ENCODE results near the gene CELSR1.
"Not testable (repeated sequence)": the region's sequence is repeated elsewhere in the genome, so short reads cannot be mapped to it uniquely, and the experiment has no call there.

The CELSR1 gene

GRCh38 chr22:46517255-46517761 is 20.1 kb downstream of the CELSR1 start:
- Mint-ChIP-seq H3K27ac (no peak overlapping the region), H3K27me3 (no peaks in the 10 kb centered on the region), H3K4me1 (ENCODE audit: low read depth) (no peaks in the 10 kb centered on the region), H3K36me3 (ENCODE audit: low read depth) (no peaks in the 10 kb centered on the region), H3K4me3 (no peak overlapping the region), H3K9me3 (no peaks in the 10 kb centered on the region)

DNA sequence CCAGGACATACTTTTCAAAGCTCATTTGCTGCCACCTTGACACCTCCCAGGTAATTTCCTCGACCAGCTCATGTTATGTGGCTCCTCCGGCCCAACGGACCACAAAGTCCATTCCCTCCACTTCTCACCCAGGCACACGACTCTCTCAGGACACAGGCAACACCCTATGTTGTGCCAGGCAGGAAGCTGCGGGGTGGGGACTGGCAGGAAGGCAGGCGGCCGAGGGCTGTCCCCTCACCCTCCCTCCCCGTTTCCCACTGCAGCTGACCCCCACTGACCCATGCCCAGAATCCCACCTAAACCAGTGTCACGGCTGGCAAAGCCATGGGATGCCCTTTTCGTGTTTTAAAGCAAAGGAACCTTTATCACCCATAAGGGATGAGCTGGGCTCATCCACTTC is 20.8 kb downstream of the CELSR1 start:
- no peaks in the 10 kb centered on the region for H3K27me3 Mint-ChIP-seq

DNA sequence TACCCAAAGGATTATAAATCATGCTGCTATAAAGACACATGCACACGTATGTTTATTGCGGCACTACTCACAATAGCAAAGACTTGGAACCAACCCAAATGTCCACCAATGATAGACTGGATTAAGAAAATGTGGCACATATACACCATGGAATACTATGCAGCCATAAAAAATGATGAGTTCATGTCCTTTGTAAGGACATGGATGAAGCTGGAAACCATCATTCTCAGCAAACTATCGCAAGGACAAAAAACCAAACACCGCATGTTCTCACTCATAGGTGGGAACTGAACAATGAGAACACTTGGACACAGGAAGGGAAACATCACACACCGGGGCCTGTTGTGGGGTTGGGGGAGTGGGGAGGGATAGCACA is 21.3 kb downstream of the CELSR1 start:
- not testable (repeated sequence) for H3K4me1 Mint-ChIP-seq (ENCODE audit: low read depth); H3K36me3 Mint-ChIP-seq (ENCODE audit: low read depth); H3K27ac Mint-ChIP-seq; H3K9me3 Mint-ChIP-seq; H3K4me3 Mint-ChIP-seq; H3K27me3 Mint-ChIP-seq

More for the DNA sequence above, 20.8 kb downstream of the CELSR1 start:
- H3K9me3 Mint-ChIP-seq: no peaks in the 10 kb centered on the region
- H3K36me3 Mint-ChIP-seq (ENCODE audit: low read depth): no peaks in the 10 kb centered on the region
- no peak overlapping the region for H3K27ac Mint-ChIP-seq
- no peak overlapping the region for H3K4me3 Mint-ChIP-seq
- no peaks in the 10 kb centered on the region for H3K4me1 Mint-ChIP-seq (ENCODE audit: low read depth)

DNA sequence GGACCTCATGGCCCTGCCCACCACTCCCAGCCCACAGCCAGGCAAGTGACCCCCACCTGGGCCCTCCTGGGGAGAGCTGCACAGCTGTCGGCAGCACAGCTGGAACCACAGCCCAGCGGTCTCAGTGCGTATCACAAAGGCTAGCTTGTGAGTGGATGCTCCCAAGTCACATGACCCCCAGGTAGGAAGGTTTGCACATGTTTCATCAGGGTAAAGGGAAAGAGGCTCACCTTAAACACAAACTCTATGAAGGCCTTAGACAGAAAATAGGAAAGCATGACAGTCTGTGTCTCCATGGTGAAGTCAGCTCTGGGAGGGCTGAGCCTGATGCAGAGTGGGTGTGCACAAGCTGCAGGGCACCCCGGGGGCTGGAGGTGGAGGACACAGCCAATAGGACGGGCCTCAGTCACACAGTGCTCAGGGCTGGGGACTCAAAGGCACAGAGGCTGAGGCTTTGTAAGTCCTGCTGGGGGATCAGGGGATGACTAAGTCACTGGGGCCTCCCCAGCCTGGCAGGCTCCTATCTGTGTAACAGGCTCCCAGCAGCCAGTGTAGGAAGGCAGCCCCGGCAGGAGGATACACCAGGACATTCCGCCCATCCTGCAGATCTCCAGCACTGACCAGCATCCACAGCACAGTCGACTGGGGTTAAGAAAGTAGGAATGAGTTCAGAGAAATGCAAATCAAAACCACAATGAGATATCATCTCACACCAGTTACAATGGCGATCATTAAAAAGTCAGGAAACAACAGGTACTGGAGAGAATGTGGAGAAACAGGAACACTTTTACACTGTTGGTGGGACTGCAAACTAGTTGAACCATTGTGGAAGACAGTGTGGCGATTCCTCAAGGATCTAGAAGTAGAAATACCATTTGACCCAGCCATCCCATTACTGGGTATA is 22.0 kb downstream of the CELSR1 start:
- Mint-ChIP-seq H3K27ac (no peak overlapping the region), H3K4me1 (ENCODE audit: low read depth) (no peaks in the 10 kb centered on the region), H3K4me3 (no peak overlapping the region), H3K27me3 (no peaks in the 10 kb centered on the region), H3K9me3 (no peaks in the 10 kb centered on the region), H3K36me3 (ENCODE audit: low read depth) (no peaks in the 10 kb centered on the region)

DNA sequence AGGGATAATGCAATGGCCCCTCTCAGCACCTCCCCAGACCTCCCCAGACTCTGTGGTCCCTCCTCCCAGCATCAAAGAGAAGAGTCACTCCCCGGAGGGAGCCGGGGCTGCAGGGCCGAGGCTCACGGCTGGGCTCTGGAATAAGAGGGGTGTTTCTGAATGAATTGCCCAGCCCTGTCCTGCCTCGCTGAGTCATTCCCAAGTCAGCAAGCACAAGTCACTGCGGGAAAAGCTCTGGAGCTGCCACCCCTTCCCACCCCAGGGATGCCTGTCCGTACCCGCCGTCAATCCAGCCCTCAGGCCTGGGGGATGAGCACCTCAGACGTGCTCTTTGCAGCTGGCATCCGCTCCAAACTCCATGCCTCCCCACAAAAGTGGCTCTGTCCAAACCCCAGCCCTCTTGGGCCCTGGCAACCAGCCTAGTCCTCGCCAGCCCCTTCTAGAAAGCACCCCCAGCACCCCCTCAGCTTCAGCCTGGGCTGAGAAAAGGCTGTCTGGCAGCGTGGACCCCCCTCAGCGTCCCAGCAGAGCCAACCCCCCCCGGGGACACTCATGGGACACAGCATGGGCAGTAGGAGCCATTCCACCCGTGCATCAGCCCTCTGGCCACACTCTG is 22.7 kb downstream of the CELSR1 start:
- H3K9me3 Mint-ChIP-seq: no peaks in the 10 kb centered on the region
- no peaks in the 10 kb centered on the region for H3K36me3 Mint-ChIP-seq (ENCODE audit: low read depth)
- H3K27ac Mint-ChIP-seq: no peak overlapping the region
- no peaks in the 10 kb centered on the region for H3K27me3 Mint-ChIP-seq
- no peak overlapping the region for H3K4me3 Mint-ChIP-seq
- no peaks in the 10 kb centered on the region for H3K4me1 Mint-ChIP-seq (ENCODE audit: low read depth)

- no peak overlapping the region for H3K4me3 Mint-ChIP-seq
Measured at GRCh38 chr22:46513908-46514550, 23.4 kb downstream of the CELSR1 start.

GRCh38 chr22:46512683-46513082 is 24.7 kb downstream of the CELSR1 start:
- Mint-ChIP-seq H3K27ac (no peak overlapping the region), H3K4me3 (no peak overlapping the region), H3K27me3 (no peaks in the 10 kb centered on the region), H3K36me3 (ENCODE audit: low read depth) (no peaks in the 10 kb centered on the region), H3K4me1 (ENCODE audit: low read depth) (no peaks in the 10 kb centered on the region), H3K9me3 (no peaks in the 10 kb centered on the region)

More at GRCh38 chr22:46513908-46514550, 23.4 kb downstream of the CELSR1 start:
- no peaks in the 10 kb centered on the region for H3K9me3 Mint-ChIP-seq
- no peaks in the 10 kb centered on the region for H3K36me3 Mint-ChIP-seq (ENCODE audit: low read depth)
- no peak overlapping the region for H3K27ac Mint-ChIP-seq
- no peaks in the 10 kb centered on the region for H3K27me3 Mint-ChIP-seq
- H3K4me1 Mint-ChIP-seq (ENCODE audit: low read depth): no peaks in the 10 kb centered on the region

DNA sequence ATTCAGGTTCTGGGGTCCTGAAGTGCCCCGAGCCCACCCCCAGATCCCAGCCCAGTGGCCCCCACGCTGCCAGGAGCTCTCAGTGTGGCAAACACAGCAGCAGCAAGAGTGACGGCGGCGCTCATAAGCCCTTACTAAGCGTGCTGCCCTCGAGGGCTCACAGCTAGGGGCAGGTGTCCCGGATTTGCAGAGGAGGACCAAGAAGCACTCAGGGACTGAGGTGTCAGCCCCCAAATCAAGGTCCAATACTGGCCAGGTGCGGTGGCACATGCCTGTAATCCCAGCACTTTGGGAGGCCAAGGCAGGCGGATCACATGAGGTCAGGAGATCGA is 25.4 kb downstream of the CELSR1 start:
- H3K9me3 Mint-ChIP-seq: no peaks in the 10 kb centered on the region
- H3K27me3 Mint-ChIP-seq: no peaks in the 10 kb centered on the region
- no peaks in the 10 kb centered on the region for H3K4me1 Mint-ChIP-seq (ENCODE audit: low read depth)
- H3K4me3 Mint-ChIP-seq: no peak overlapping the region
- no peaks in the 10 kb centered on the region for H3K36me3 Mint-ChIP-seq (ENCODE audit: low read depth)
- no peak overlapping the region for H3K27ac Mint-ChIP-seq

DNA sequence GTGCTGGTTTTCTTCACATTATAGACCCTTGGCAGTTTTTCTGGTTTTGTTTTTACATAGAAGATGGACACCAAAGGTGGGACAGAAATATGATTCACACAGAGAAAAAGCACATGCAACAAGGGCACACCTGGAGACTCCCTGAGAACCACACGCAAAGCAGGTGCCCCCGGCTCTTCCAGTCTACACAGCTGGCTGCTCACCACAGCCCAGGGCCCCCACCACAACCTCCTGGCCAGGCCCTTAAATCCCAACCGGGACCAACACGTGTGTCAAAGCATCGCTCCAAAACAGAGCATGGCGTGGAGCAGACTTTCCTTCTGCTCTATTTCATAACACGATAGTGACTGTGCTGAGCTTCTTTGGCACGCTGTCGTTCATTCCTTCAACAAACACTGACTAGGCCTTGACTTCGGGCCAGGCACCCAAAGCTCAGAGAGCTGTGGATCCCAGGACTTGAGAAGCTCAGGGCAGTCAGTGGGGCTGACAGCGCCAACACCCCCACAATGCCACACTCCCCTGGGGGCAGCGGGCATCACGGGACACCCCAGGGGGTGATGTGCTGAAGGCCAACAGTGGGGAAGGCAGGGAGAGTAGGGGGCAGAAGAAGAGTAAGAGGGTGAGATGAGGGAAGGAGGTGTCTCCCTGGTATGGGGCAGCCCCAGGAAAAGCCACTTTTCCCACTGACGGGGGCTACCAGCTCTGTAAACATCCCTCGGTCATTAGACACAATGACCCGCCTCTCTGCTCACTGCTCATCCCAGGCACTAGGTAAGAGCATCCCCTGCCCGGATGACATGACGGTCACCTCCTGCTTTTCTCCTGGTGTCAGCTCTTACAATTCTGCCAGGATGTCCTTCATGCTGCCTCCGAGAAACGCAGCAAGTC is 26.0 kb downstream of the CELSR1 start:
- Mint-ChIP-seq H3K27me3 (no peaks in the 10 kb centered on the region), H3K9me3 (no peaks in the 10 kb centered on the region), H3K27ac (no peak overlapping the region), H3K4me1 (ENCODE audit: low read depth) (no peaks in the 10 kb centered on the region), H3K4me3 (no peak overlapping the region), H3K36me3 (ENCODE audit: low read depth) (no peaks in the 10 kb centered on the region)

DNA sequence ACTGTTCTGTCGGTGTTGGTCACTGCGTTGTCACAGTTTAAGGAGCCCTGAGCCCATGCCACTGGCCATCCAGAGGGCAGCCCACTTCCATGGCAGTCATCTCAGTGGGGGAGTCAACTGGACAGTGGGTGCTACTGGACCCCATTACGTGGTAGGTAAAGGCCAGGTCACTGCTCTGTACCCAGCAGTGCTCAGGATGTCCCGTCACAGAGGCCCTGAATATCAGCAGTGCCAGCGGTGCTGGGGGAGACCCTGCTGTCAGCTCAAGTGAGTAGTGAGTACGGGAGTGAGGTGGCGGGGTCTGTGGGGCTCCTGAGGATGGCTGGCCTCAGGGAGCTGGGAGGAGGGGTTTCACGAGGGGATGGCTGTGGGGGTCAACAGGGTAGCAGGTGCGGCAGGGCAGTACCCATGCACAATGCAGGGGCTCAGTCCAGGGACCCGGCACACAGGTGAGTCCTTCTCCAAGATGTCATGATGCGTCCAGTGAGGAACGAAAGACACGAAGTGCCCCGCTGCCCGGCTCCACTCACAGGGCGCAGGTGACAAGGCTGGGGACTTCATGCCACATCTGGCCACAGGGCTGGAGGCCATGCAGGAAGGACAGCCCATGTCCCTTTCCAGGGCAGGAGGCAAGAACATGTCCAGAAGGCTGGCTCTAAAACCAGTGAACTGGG is 27.9 kb downstream of the CELSR1 start:
- Mint-ChIP-seq H3K9me3 (no peaks in the 10 kb centered on the region), H3K4me1 (ENCODE audit: low read depth) (no peaks in the 10 kb centered on the region), H3K27ac (no peak overlapping the region), H3K4me3 (no peak overlapping the region), H3K27me3 (no peaks in the 10 kb centered on the region), H3K36me3 (ENCODE audit: low read depth) (no peaks in the 10 kb centered on the region)

- Mint-ChIP-seq H3K9me3 (no peaks in the 10 kb centered on the region), H3K4me1 (ENCODE audit: low read depth) (no peaks in the 10 kb centered on the region), H3K27me3 (no peaks in the 10 kb centered on the region), H3K36me3 (ENCODE audit: low read depth) (no peaks in the 10 kb centered on the region), H3K4me3 (no peak overlapping the region), H3K27ac (no peak overlapping the region)
Measured at GRCh38 chr22:46508491-46508999, 28.9 kb downstream of the CELSR1 start.

DNA sequence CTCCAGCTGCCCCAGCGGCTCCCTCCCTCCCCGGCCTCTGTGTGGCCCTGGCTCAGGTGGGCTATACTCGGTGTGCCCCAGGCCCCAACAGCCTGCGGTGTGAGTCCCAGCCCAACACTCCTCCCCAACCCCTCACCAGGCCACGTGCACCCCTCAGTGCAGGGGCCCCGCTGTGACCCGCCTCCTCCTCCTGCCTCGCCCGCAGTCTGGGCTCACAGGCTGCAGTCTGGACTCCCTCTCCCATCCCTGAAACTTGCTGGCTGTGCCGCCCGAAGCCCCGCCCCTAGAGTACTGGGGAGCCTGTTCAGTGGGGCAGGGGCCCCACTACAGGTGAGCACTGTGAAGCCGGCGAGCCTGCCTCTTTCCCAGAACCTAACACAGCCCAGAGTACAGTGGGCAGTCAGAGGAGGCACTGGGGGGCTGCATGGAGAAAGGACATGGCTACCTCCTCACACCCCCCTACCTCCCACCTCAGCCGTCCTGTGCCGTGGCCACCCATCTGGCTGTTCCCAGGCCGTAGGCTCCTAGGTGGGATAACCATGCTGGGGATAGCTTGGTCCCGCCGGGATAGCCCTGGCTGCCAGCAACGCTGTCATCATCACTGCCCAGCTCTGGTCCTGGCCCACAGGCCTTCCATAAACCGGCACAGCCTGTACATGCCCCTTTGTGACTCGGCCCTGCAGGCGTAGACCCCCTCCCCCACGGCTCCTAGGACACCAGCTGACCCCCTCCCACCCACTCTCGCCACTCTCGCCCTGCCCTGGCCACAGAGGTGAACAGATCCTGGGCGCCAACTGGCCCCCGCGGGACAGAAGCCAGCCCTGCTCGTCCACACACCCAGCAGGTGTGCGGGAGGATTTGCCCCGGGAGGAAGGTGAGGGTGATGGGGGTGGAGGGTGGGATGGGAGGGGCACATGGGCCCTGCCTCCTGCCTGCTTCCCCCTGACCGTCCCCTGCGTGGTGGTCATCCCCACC is 29.7 kb downstream of the CELSR1 start:
- H3K9me3 Mint-ChIP-seq: no peaks in the 10 kb centered on the region
- no peaks in the 10 kb centered on the region for H3K36me3 Mint-ChIP-seq (ENCODE audit: low read depth)
- H3K4me3 Mint-ChIP-seq: no peak overlapping the region
- no peaks in the 10 kb centered on the region for H3K4me1 Mint-ChIP-seq (ENCODE audit: low read depth)
- H3K27me3 Mint-ChIP-seq: no peaks in the 10 kb centered on the region
- H3K27ac Mint-ChIP-seq: no peak overlapping the region

DNA sequence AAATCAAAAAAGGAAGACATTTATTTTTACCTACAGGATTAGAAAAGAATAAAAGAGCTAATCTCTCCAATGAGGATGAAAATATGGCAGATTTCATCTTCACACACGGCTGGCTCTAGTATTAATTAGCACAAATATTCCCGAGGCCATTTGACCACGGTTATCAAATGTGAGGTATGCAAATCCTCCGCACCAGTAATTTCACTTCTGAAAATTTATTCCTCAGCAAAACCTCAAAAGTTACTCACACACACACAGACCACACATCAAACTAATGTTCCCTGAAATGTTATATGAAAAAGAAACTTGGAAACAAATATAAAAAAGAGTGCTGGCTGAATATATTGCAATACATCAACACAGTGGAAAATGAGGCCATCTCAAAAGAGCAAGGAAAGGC is 32.8 kb downstream of the CELSR1 start:
- Mint-ChIP-seq H3K27ac (no peak overlapping the region), H3K36me3 (ENCODE audit: low read depth) (no peaks in the 10 kb centered on the region), H3K27me3 (peaks cover 17% of the 10 kb centered on the region), H3K4me3 (no peak overlapping the region), H3K9me3 (no peaks in the 10 kb centered on the region), H3K4me1 (ENCODE audit: low read depth) (no peaks in the 10 kb centered on the region)

All from stimulated activated naive CD8-positive, alpha-beta T cell treated with anti-CD3 and anti-CD28 coated beads, Interleukin-15, Interleukin-2, amounts not matched to agents 100 ng/mL and 50 ng/mL, for 24 hours (primary cell).